ENCODE measurements around the gene PITPNM2. TPM values are rescaled to one million over a fixed set of nuclear protein-coding genes. Genes with fewer than 3 reads are reported as not detected.

The PITPNM2 gene
- total RNA-seq, 4 donors from 2014 or later = 1.0 to 16.2 (median 3.3) TPM

DNA sequence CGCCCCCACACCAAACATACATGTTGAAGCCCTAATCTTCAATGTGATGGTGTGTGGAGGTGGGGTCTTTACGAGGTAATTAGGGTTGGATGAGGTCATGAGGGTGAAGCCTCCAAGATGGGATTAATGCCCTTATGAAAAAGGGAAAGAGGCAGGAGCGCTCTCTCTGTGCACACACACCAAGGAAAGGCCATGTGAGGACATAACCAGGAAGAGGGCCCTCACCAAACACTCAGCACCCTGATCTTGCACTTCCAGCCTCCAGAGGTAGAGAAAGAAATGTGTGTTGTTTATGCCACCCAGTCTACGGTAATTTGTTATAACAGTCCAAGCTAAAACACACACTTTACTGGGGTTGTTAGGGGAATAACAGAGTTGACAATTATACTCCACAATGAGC, 14.6 kb upstream of the PITPNM2 start:
- TF ChIP-seq, protein P1, sequence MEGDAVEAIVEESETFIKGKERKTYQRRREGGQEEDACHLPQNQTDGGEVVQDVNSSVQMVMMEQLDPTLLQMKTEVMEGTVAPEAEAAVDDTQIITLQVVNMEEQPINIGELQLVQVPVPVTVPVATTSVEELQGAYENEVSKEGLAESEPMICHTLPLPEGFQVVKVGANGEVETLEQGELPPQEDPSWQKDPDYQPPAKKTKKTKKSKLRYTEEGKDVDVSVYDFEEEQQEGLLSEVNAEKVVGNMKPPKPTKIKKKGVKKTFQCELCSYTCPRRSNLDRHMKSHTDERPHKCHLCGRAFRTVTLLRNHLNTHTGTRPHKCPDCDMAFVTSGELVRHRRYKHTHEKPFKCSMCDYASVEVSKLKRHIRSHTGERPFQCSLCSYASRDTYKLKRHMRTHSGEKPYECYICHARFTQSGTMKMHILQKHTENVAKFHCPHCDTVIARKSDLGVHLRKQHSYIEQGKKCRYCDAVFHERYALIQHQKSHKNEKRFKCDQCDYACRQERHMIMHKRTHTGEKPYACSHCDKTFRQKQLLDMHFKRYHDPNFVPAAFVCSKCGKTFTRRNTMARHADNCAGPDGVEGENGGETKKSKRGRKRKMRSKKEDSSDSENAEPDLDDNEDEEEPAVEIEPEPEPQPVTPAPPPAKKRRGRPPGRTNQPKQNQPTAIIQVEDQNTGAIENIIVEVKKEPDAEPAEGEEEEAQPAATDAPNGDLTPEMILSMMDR (IDR thresholded peaks at IDR 0.05; ENCODE audit: low read depth) = no peak

DNA sequence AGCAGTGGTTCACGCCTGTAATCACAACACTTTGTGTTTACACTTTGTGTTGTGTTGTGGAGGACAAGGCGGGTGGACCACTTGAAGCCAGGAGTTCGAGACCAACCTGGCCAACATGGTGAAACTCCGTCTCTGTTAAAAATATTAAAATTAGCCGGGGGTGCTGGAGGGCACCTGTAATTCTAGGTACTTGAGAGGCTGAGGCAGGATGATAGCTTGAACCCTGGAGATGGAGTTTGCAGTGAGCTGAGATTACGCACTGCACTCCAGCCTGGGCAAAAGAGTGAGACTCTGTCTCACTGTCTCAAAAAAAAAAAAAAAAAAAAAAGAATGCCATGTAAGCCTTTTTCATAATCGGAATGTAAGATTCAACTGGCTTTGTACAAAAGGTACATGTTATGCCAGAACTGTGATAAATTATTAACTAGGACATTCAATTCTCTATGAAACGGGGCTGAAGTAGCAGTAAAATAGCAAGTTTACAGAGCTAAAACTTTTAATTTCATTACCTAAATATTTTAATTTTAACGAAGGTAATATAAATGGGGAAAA, 13.9 kb upstream of the PITPNM2 start:
- TF ChIP-seq, protein P1 (IDR thresholded peaks at IDR 0.05; ENCODE audit: low read depth) = no peak

DNA sequence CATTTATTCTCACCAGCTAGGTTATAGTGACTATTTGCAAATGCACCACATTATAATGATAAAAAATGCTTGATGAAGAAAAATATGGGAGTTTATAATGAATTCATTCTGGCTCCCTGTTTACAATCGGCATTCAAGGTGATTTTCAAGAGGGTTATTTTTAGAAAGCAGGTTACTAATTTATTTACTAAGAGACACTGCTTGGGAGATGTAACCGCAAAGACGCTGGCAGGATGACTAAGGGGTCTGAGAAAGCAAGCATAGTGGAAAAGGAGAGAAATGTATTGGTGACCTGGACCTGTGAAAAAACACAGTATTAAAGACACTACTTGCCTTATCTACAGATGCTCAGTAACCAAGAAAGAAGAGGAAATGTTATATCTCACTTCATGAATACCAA, 13.3 kb upstream of the PITPNM2 start:
- TF ChIP-seq, protein P1 (IDR thresholded peaks at IDR 0.05; ENCODE audit: low read depth) = no peak

DNA sequence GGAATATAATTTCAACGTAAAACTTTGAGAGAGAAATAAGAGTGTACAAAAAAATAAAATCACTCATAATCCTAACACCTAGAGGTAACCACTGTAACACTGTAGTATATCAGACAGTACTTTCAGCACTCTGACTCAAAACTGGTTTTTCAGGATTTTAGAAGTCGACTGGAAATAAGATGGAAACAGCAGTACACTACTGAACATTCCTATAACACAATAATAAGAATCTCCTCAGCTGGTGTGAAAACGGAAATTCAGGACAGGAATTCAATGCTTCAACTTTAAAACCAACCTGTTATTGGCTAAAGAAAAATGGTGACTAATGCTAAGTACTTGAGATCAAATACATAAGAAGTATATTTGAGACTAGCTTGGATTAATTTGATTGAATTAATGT, 12.3 kb upstream of the PITPNM2 start:
- TF ChIP-seq, protein P1 (IDR thresholded peaks at IDR 0.05; ENCODE audit: low read depth) = no peak

DNA sequence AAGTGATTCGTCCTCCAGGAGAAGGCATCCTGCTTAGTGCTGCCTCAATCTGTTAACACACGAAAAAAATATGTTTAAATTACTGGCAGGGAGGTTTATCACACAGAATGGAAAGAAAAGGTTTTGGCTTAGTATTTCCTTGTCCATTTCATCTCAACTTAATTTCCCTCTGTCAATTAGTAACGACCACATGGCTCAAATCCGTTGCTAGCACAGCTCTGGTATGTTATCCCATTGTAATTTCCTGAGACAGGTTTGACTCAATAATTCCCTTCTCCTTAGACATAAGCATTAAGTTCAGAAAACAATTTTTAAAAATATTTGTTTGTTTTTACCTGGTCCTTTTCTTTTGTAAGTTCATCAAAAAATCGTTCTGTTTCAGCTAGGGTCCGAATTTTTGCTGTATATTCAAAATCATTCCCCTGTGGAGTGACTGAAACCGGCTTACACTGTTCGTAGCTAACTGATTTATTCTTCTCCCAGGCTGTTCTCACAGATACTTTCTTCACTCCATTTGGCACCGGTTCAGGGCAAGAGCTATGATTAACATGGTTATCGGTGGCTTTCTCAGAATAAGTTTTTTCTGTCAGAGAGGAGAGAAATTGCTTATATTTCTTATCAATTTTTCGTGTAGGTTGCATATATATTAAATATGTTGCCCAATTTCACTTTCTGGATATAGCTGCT, 10.1 kb upstream of the PITPNM2 start:
- TF ChIP-seq, protein P1 (IDR thresholded peaks at IDR 0.05; ENCODE audit: low read depth) = no peak

DNA sequence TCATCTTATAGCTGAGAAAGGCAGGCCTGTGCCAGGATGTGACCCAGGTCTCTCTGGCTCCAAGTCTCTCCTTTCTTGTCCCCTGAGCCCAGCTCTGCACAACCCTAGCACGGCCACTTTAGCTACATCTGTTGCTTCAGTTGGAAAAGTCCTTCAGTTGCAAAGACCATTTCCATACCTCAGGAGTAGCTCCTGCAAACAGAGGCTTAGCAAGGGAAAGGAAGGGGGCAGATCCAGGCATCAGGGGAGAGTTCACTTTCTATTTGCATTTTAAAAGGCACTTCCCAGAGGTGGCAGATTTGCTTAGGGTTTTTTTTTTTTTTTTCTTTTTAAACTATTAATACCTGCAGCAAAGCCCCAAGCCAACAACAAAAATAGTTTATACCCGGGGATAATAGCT, 3.0 kb upstream of the PITPNM2 start:
- TF ChIP-seq, protein P1 (IDR thresholded peaks at IDR 0.05; ENCODE audit: low read depth) = no peak

DNA sequence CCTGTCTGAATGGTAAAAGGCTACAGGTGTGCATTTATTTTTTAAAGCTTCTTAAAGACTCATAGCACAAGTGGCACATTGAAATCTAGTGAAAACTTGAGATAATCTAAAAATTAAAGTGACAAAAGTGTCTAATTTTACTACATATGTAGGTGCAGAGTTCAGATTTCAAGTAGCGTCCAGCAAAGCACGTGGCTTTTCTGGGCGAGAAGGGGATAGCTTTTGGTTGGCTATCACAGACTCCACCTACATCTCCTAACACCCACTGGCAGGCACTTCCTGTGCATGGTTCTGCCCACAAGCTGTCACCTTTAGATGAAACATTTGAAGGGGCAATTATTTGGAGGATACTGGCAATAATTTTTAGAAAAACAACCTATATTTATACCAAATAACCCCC, 1.9 kb upstream of the PITPNM2 start:
- TF ChIP-seq, protein P1 (IDR thresholded peaks at IDR 0.05; ENCODE audit: low read depth) = no peak

All from subcutaneous adipose tissue (tissue), 4 donors.